MM.1S (cell line): ENCODE results near the gene TMEM176B.
A peak's percentile ranks its signal among the peaks of the same experiment; 100 is the strongest.

Experiments
- DNase-seq: peaks from one replicate; pipeline ENCODE4 v3.0.0-alpha.2; 2015
- H2AFZ ChIP-seq: fragments of 300-600 bp; sonication (generic); 2 replicates; pipeline ENCODE4 v1.6.0; 2016; ENCODE audit warnings: antibody characterized with exemption, low read length
- H3F3A ChIP-seq: fragments of 300-600 bp; sonication (generic); 2 replicates; pipeline ENCODE4 v1.6.1; 2016; ENCODE audit warnings: mild to moderate bottlenecking, antibody characterized with exemption, low read length, moderate library complexity, mixed read lengths; ENCODE audit not compliant: insufficient read depth
- H3K27ac ChIP-seq: fragments of 300-600 bp; sonication (generic); 2 replicates; pipeline ENCODE4 v1.5.1; 2016; ENCODE audit warnings: mild to moderate bottlenecking, low read length
- H3K27me3 ChIP-seq: fragments of 300-600 bp; sonication (generic); replicated peaks from 2 replicates; pipeline ENCODE4 v1.6.0; 2016; ENCODE audit warnings: low read length; ENCODE audit not compliant: insufficient read depth
- H3K36me3 ChIP-seq: fragments of 300-600 bp; sonication (generic); replicated peaks from 2 replicates; pipeline ENCODE4 v1.6.1; 2016; ENCODE audit warnings: mild to moderate bottlenecking, low read length, mixed read lengths; ENCODE audit not compliant: insufficient read depth
- H3K4me1 ChIP-seq: fragments of 300-600 bp; sonication (generic); 2 replicates; pipeline ENCODE4 v1.6.1; 2016; ENCODE audit warnings: low read length, mixed read lengths
- H3K4me2 ChIP-seq: fragments of 300-600 bp; sonication (generic); 2 replicates; pipeline ENCODE4 v1.6.0; 2016; ENCODE audit warnings: low read depth, low read length
- H3K4me3 ChIP-seq: fragments of 300-600 bp; sonication (generic); 2 replicates; pipeline ENCODE4 v1.5.1; 2016; ENCODE audit warnings: low read length, mixed read lengths
- H3K79me2 ChIP-seq: fragments of 300-600 bp; sonication (generic); 2 replicates; pipeline ENCODE4 v1.6.1; 2016; ENCODE audit warnings: mixed run types, low read length, mixed read lengths
- H3K9ac ChIP-seq: fragments of 300-600 bp; sonication (generic); 2 replicates; pipeline ENCODE4 v1.6.1; 2016; ENCODE audit warnings: low read length, mixed read lengths
- H3K9me2 ChIP-seq: fragments of 300-600 bp; sonication (generic); replicated peaks from 2 replicates; pipeline ENCODE4 v1.6.1; 2016; ENCODE audit warnings: mild to moderate bottlenecking, low read length, mixed read lengths; ENCODE audit not compliant: insufficient read depth
- H3K9me3 ChIP-seq: fragments of 300-600 bp; sonication (generic); replicated peaks from 2 replicates; pipeline ENCODE4 v1.6.1; 2016; ENCODE audit warnings: mild to moderate bottlenecking, low read length, mixed read lengths; ENCODE audit not compliant: insufficient read depth
- H4K20me1 ChIP-seq: fragments of 300-600 bp; sonication (generic); 2 replicates; pipeline ENCODE4 v1.6.1; 2016; ENCODE audit warnings: mild to moderate bottlenecking, low read length, moderate library complexity, mixed read lengths; ENCODE audit not compliant: insufficient read depth
- EZH2 ChIP-seq: fragments of 300-600 bp; sonication (generic); optimal IDR thresholded peaks from 2 replicates; pipeline ENCODE3; 2017; ENCODE audit warnings: low read depth, mild to moderate bottlenecking, antibody characterized with exemption, low read length, mixed read lengths
- EZH2phosphoT487 ChIP-seq: fragments of 300-600 bp; sonication (generic); IDR thresholded peaks from 2 replicates; pipeline ENCODE4 v1.6.1; 2018; ENCODE audit warnings: antibody characterized with exemption, low read length
- TF ChIP-seq, protein P1 (sequence below): fragments of 300-600 bp; sonication (generic); IDR thresholded peaks from 2 replicates; pipeline ENCODE4 v1.5.1; 2016; ENCODE audit warnings: antibody characterized with exemption, low read length, mixed read lengths

Gene TMEM176B

DNA sequence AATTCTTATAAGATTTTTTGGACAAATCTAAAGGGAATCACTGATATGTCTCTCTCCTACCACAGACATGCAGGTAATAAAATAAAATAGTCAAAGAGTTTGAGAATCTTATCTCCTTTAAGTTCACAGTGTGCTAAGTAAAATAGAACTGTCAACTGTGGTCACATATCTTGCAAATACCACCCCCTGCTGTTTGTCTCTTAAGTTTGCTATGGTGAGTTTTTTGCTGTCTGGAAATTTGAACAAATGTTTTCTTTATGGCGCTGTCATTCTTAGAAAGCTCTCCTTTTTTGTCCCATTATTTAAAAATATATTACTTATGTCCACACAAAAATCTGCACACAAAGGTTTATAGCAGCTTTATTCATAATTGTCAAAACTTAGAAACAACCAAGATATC lies 43.3 kb downstream of the TMEM176B start:
- Histone ChIP-seq H3K36me3 (no peaks in the 10 kb centered on the region), H3K9me3 (no peaks in the 10 kb centered on the region), H3K27me3 (no peaks in the 10 kb centered on the region), H3K9ac (no peak overlapping the region), H3K4me1 (no peaks in the 10 kb centered on the region), H3K9me2 (no peaks in the 10 kb centered on the region), H3K4me3 (no peak overlapping the region), H4K20me1 (no peaks in the 10 kb centered on the region), H3F3A (no peaks in the 10 kb centered on the region), H2AFZ (no peak overlapping the region), H3K27ac (no peak overlapping the region), H3K4me2 (no peak overlapping the region), H3K79me2 (no peaks in the 10 kb centered on the region)
- DNase-seq = peak; percentile 49
- TF ChIP-seq, protein P1, sequence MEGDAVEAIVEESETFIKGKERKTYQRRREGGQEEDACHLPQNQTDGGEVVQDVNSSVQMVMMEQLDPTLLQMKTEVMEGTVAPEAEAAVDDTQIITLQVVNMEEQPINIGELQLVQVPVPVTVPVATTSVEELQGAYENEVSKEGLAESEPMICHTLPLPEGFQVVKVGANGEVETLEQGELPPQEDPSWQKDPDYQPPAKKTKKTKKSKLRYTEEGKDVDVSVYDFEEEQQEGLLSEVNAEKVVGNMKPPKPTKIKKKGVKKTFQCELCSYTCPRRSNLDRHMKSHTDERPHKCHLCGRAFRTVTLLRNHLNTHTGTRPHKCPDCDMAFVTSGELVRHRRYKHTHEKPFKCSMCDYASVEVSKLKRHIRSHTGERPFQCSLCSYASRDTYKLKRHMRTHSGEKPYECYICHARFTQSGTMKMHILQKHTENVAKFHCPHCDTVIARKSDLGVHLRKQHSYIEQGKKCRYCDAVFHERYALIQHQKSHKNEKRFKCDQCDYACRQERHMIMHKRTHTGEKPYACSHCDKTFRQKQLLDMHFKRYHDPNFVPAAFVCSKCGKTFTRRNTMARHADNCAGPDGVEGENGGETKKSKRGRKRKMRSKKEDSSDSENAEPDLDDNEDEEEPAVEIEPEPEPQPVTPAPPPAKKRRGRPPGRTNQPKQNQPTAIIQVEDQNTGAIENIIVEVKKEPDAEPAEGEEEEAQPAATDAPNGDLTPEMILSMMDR = peak; percentile 59
- TF ChIP-seq EZH2phosphoT487 (no peak), EZH2 (no peak)

DNA sequence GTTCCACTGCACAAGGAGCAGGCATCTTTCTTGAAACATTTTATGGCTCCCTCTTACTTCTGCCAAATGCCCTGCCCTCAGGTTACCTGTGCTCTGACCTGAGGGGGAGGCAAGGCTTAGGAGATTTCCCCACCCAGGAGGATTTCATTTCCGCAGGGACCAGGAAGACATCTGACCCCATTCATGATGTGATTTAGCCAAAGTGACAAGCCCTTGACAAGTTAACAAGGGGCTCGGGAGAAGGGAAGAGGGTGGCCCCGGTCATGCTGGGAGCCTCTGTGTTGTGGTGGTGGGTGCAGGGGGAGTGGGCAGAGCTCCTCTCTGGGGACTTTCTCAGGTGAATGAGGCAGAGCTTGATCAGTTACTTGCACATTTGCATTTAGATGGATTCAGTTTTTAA lies 44.0 kb downstream of the TMEM176B start:
- TF ChIP-seq EZH2phosphoT487 (no peak), EZH2 (no peak)
- TF ChIP-seq, protein P1 = no peak
- Histone ChIP-seq H3K9me3 (no peaks in the 10 kb centered on the region), H3K27me3 (no peaks in the 10 kb centered on the region), H2AFZ (no peak overlapping the region), H3K4me1 (no peaks in the 10 kb centered on the region), H3K79me2 (no peaks in the 10 kb centered on the region), H3K4me3 (no peak overlapping the region), H3K36me3 (no peaks in the 10 kb centered on the region), H3K27ac (no peak overlapping the region), H3K4me2 (no peak overlapping the region), H3K9me2 (no peaks in the 10 kb centered on the region), H3K9ac (no peak overlapping the region), H3F3A (no peaks in the 10 kb centered on the region), H4K20me1 (no peaks in the 10 kb centered on the region)
- no peak for DNase-seq

DNA sequence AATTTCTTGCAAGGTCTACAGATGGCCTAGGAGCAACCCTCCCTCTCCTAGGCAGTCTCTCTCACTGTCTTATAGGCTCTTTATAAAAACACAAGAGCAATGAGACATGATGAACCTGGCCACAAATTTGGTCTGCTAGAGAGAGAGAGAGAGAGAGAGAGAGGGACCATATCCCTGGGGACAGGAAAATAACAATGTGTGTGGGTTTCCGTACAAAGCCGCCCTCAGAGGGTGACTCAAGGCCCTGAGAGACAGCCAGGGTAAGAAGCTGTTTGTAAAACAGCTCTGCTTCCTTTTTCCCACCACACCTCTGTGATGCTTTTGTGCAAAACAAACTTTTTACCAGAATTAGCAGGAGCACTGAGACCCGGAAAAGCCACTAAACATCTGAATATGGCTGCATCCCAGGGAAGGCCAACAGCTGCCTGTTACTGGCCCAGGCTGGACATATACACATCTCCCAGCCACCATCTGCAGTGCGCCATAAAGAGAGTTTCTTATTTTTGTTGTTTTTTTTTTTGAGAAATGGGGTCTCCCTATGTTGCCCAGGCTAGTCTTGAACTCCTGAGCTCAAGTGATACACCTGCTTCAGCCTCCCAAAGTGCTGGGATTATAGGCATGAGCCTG lies 44.6 kb downstream of the TMEM176B start:
- Histone ChIP-seq H3K36me3 (no peaks in the 10 kb centered on the region), H3K27me3 (no peaks in the 10 kb centered on the region), H3K27ac (no peak overlapping the region), H3K4me1 (no peaks in the 10 kb centered on the region), H3K9ac (no peak overlapping the region), H3K79me2 (no peaks in the 10 kb centered on the region), H3K4me2 (no peak overlapping the region), H3K9me3 (no peaks in the 10 kb centered on the region), H3K4me3 (no peak overlapping the region), H3K9me2 (no peaks in the 10 kb centered on the region), H4K20me1 (no peaks in the 10 kb centered on the region), H2AFZ (no peak overlapping the region), H3F3A (no peaks in the 10 kb centered on the region)
- no peak for DNase-seq
- TF ChIP-seq, protein P1 = no peak
- TF ChIP-seq EZH2 (no peak), EZH2phosphoT487 (no peak)
